DOHH2 (cell line): ENCODE measurements around the gene AVPI1.

Experiments
- H3F3A ChIP-seq: fragments of 200-600 bp; sonication (generic), shearing (Covaris generic); 2 replicates; pipeline ENCODE4 v1.6.0; 2016; ENCODE audit warnings: antibody characterized with exemption, mild to moderate bottlenecking; ENCODE audit not compliant: control insufficient read depth, insufficient read depth
- H3K27ac ChIP-seq: fragments of 200-600 bp; sonication (generic); 2 replicates; pipeline ENCODE4 v1.5.1; 2014; ENCODE audit warnings: low read depth, mild to moderate bottlenecking, low read length, moderate library complexity
- H3K27me3 ChIP-seq: fragments of 200-600 bp; sonication (generic); 2 replicates; pipeline ENCODE4 v1.6.1; 2014; ENCODE audit warnings: mild to moderate bottlenecking, low read length, mixed read lengths; ENCODE audit not compliant: control insufficient read depth
- H3K36me3 ChIP-seq: fragments of 200-600 bp; sonication (generic); 2 replicates; pipeline ENCODE4 v1.6.1; 2014; ENCODE audit warnings: mild to moderate bottlenecking, low read length, moderate library complexity, mixed read lengths; ENCODE audit not compliant: control insufficient read depth
- H3K4me1 ChIP-seq: fragments of 200-600 bp; sonication (generic); 2 replicates; pipeline ENCODE4 v1.6.1; 2014; ENCODE audit warnings: mild to moderate bottlenecking, low read length, mixed read lengths; ENCODE audit not compliant: control insufficient read depth
- H3K4me2 ChIP-seq: fragments of 200-600 bp; sonication (generic); 2 replicates; pipeline ENCODE4 v1.6.0; 2014; ENCODE audit warnings: mild to moderate bottlenecking, low read length, moderate library complexity
- H3K4me3 ChIP-seq: fragments of 200-600 bp; sonication (generic); 2 replicates; pipeline ENCODE4 v1.5.1; 2014; ENCODE audit warnings: mild to moderate bottlenecking, low read length, mixed read lengths
- H3K79me2 ChIP-seq: fragments of 200-600 bp; sonication (generic); 2 replicates; pipeline ENCODE4 v1.6.1; 2014; ENCODE audit warnings: mild to moderate bottlenecking, low read length, mixed read lengths; ENCODE audit not compliant: control insufficient read depth
- H3K9me2 ChIP-seq: fragments of 200-600 bp; sonication (generic); replicated peaks from 2 replicates; pipeline ENCODE4 v1.6.1; 2014; ENCODE audit warnings: mild to moderate bottlenecking, low read length, mixed read lengths; ENCODE audit not compliant: control insufficient read depth
- H3K9me3 ChIP-seq: fragments of 200-600 bp; sonication (generic); 2 replicates; pipeline ENCODE4 v1.6.1; 2014; ENCODE audit warnings: antibody characterized with exemption, low read length, mixed read lengths; ENCODE audit not compliant: control insufficient read depth, insufficient read depth
- H4K20me1 ChIP-seq: fragments of 200-600 bp; sonication (generic); 2 replicates; pipeline ENCODE4 v1.6.0; 2014; ENCODE audit warnings: low read depth, mild to moderate bottlenecking, antibody characterized with exemption, low read length, moderate library complexity; ENCODE audit not compliant: control insufficient read depth, insufficient read depth
- CTCF ChIP-seq: fragments of 200-600 bp; sonication (generic); IDR thresholded peaks from one replicate; pipeline ENCODE4 v1.5.1; 2014; ENCODE audit warnings: antibody characterized with exemption, mild to moderate bottlenecking, low read depth, low read length; ENCODE audit not compliant: poor library complexity, severe bottlenecking
- EZH2phosphoT487 ChIP-seq: fragments of 200-600 bp; sonication (generic); IDR thresholded peaks from 2 replicates; pipeline ENCODE4 v1.6.1; 2017; ENCODE audit warnings: borderline replicate concordance, mild to moderate bottlenecking, antibody characterized with exemption, low read length, moderate library complexity, mixed read lengths

Gene AVPI1

GRCh38 chr10:97732052-97732359 is 45.0 kb upstream of the AVPI1 start:
- peaks cover 3% of the 10 kb centered on the region; the same call in 1 of the 2 replicates for H3K9me3 ChIP-seq
- H3K4me2 ChIP-seq = no peak overlapping the region
- no peaks in the 10 kb centered on the region for H3K36me3 ChIP-seq
- no peak overlapping the region for H3K4me3 ChIP-seq
- H3K9me2 ChIP-seq = no peaks in the 10 kb centered on the region
- peaks cover 8% of the 10 kb centered on the region for H3F3A ChIP-seq
- peaks cover 15% of the 10 kb centered on the region for H3K4me1 ChIP-seq
- H3K79me2 ChIP-seq = peaks cover under 1% of the 10 kb centered on the region
- H4K20me1 ChIP-seq = no peaks in the 10 kb centered on the region
- no peaks in the 10 kb centered on the region for H3K27me3 ChIP-seq
- no peak overlapping the region for H3K27ac ChIP-seq
- peak; percentile 17 for TF ChIP-seq CTCF
- no peak for TF ChIP-seq EZH2phosphoT487

- peak; percentile 77 for TF ChIP-seq CTCF
- TF ChIP-seq EZH2phosphoT487 = no peak
- no peaks in the 10 kb centered on the region for H3K27me3 ChIP-seq
- no peaks in the 10 kb centered on the region for H3K36me3 ChIP-seq
- no peak overlapping the region for H3K4me3 ChIP-seq
- H3K79me2 ChIP-seq = no peaks in the 10 kb centered on the region
- H3K9me2 ChIP-seq = no peaks in the 10 kb centered on the region
- peaks cover 8% of the 10 kb centered on the region for H3F3A ChIP-seq
- H3K9me3 ChIP-seq = peaks cover 3% of the 10 kb centered on the region; the same call in 1 of the 2 replicates
- peaks cover 11% of the 10 kb centered on the region for H3K4me1 ChIP-seq
- H3K4me2 ChIP-seq = no peak overlapping the region
- H3K27ac ChIP-seq = no peak overlapping the region
- no peaks in the 10 kb centered on the region for H4K20me1 ChIP-seq
Observed at GRCh38 chr10:97731346-97732051, 44.5 kb upstream of the AVPI1 start.

GRCh38 chr10:97729014-97729413 is 42.0 kb upstream of the AVPI1 start:
- H3K27me3 ChIP-seq = no peaks in the 10 kb centered on the region; the same call in 1 of the 2 replicates
- H3K4me3 ChIP-seq = no peak overlapping the region
- no peaks in the 10 kb centered on the region for H3F3A ChIP-seq
- H3K36me3 ChIP-seq = no peaks in the 10 kb centered on the region
- no peak overlapping the region for H3K4me2 ChIP-seq
- TF ChIP-seq EZH2phosphoT487 (no peak), CTCF (no peak)
- H3K9me3 ChIP-seq = no peaks in the 10 kb centered on the region
- H3K27ac ChIP-seq = no peak overlapping the region
- H3K79me2 ChIP-seq = no peaks in the 10 kb centered on the region
- H4K20me1 ChIP-seq = no peaks in the 10 kb centered on the region
- H3K9me2 ChIP-seq = no peaks in the 10 kb centered on the region
- H3K4me1 ChIP-seq = no peaks in the 10 kb centered on the region
